H1 (cell line): ENCODE measurements around the gene PDGFA. TPM values are rescaled to one million over a fixed set of nuclear protein-coding genes. Genes with fewer than 3 reads are reported as not detected.

Source experiments
- CTCF ChIA-PET: fragments of 300-600 bp; sonication (Branson Sonifier 250); formaldehyde crosslinking; loops from one replicate; lab custom pipeline; 2021; ENCODE audit not compliant: partially characterized antibody; lab: Charles Lee
- POLR2A ChIA-PET: fragments of 300-600 bp; sonication (Branson Sonifier 250); formaldehyde crosslinking; loops from one replicate; lab custom pipeline; 2021; ENCODE audit warnings: inconsistent platforms; ENCODE audit not compliant: partially characterized antibody; lab: Charles Lee
- DNase-seq, 2 experiments: peaks; one replicate each; pipeline versions ENCODE4 v3.0.0 to v3.0.0-alpha.2; 2010 to 2022; ENCODE audit warnings: low spot score in 2 of 2, low read depth in 1 of 2, mixed read lengths in 1 of 2
- FAIRE-seq: peaks from 2 replicates; lab custom pipeline; 2011; peaks lifted over from hg19 to GRCh38; lab: Jason Lieb, UNC
- H2AFZ ChIP-seq: 2 replicates; pipeline ENCODE4 v1.8.1; 2012; ENCODE audit warnings: low read length, inconsistent platforms
- H2AK5ac ChIP-seq: 2 replicates; pipeline ENCODE4 v1.6.1; 2013; ENCODE audit warnings: low read depth, low read length
- H2BK120ac ChIP-seq: replicated peaks from 2 replicates; pipeline ENCODE3; 2013; ENCODE audit warnings: low read depth, low read length, inconsistent platforms
- H2BK12ac ChIP-seq: 2 replicates; pipeline ENCODE4 v1.6.1; 2013; ENCODE audit warnings: low read depth, low read length
- H2BK15ac ChIP-seq: 2 replicates; pipeline ENCODE4 v1.6.1; 2013; ENCODE audit warnings: low read length
- H2BK20ac ChIP-seq: 2 replicates; pipeline ENCODE4 v1.6.1; 2013; ENCODE audit warnings: low read length
- H2BK5ac ChIP-seq: 2 replicates; pipeline ENCODE4 v1.6.1; 2013; ENCODE audit warnings: low read depth, low read length
- H3K14ac ChIP-seq: 2 replicates; pipeline ENCODE4 v1.6.1; 2013; ENCODE audit warnings: inconsistent platforms; ENCODE audit not compliant: insufficient read length
- H3K18ac ChIP-seq: 2 replicates; pipeline ENCODE4 v1.6.1; 2013; ENCODE audit warnings: low read length; ENCODE audit errors: extremely low read depth
- H3K23ac ChIP-seq: 2 replicates; pipeline ENCODE4 v1.6.1; 2013; ENCODE audit warnings: inconsistent platforms; ENCODE audit not compliant: insufficient read length
- H3K23me2 ChIP-seq: 2 replicates; pipeline ENCODE4 v1.6.1; 2013; ENCODE audit warnings: low read depth, low read length
- H3K27ac ChIP-seq: 2 replicates; pipeline ENCODE4 v1.6.1; 2011; ENCODE audit warnings: low read depth, low read length, inconsistent platforms
- H3K27me3 ChIP-seq, 4 experiments: replicated peaks in 1 of 4; 1 replicate in 1 of 4; 2 replicates in 3 of 4; pipeline versions ENCODE4 v1.6.1 to v1.8.1; 2011 to 2013; ENCODE audit warnings: low read length in 3 of 4, mild to moderate bottlenecking in 3 of 4, inconsistent platforms in 2 of 4, mixed read lengths in 2 of 4, moderate library complexity in 1 of 4; ENCODE audit not compliant: control insufficient read depth in 3 of 4, insufficient read depth in 3 of 4; ENCODE audit errors: extremely low read depth in 1 of 4
- H3K36me3 ChIP-seq, 4 experiments: 2 replicates each; pipeline versions ENCODE4 v1.6.1 to v1.8.1; 2011 to 2013; ENCODE audit warnings: mild to moderate bottlenecking in 4 of 4, low read length in 3 of 4, moderate library complexity in 2 of 4, control low read depth in 1 of 4, inconsistent platforms in 1 of 4; ENCODE audit not compliant: insufficient read depth in 4 of 4, control insufficient read depth in 2 of 4
- H3K4ac ChIP-seq: replicated peaks from 2 replicates; pipeline ENCODE3; 2013; ENCODE audit warnings: low read length, low read depth, mixed read lengths, inconsistent platforms; ENCODE audit not compliant: insufficient read length
- H3K4me1 ChIP-seq, 4 experiments: replicated peaks in 1 of 4; 1 replicate in 1 of 4; 2 replicates in 3 of 4; pipeline versions ENCODE4 v1.6.1 to v1.8.1; 2011 to 2013; ENCODE audit warnings: low read length in 3 of 4, inconsistent platforms in 2 of 4, mixed read lengths in 1 of 4; ENCODE audit not compliant: insufficient read depth in 4 of 4, control insufficient read depth in 3 of 4
- H3K4me2 ChIP-seq, 2 experiments: 2 replicates each; pipeline versions ENCODE4 v1.6.1 to v1.8.1; 2011 to 2013; ENCODE audit warnings: low read depth in 2 of 2, low read length in 2 of 2, control low read depth in 1 of 2, inconsistent platforms in 1 of 2, mild to moderate bottlenecking in 1 of 2; ENCODE audit not compliant: insufficient read depth in 1 of 2
- H3K4me3 ChIP-seq, 4 experiments: fragments of 200-600, 300-600 bp in 1 of 4; sonication (generic), shearing (Covaris generic), sonication (Bioruptor Twin) in 1 of 4; 2 replicates each; pipeline versions ENCODE4 v1.5.1 to v1.8.1; 2011 to 2016; ENCODE audit warnings: low read length in 4 of 4, low read depth in 3 of 4, control low read depth in 2 of 4, inconsistent platforms in 2 of 4, mild to moderate bottlenecking in 2 of 4, mixed read lengths in 1 of 4, moderate library complexity in 1 of 4; ENCODE audit not compliant: insufficient read depth in 2 of 4; ENCODE audit errors: extremely low read depth in 1 of 4
- H3K56ac ChIP-seq: replicated peaks from 2 replicates; pipeline ENCODE3; 2013; ENCODE audit warnings: low read depth, mild to moderate bottlenecking, mixed read lengths, low read length, inconsistent platforms; ENCODE audit not compliant: insufficient read length
- H3K79me1 ChIP-seq: 2 replicates; pipeline ENCODE4 v1.6.1; 2013; ENCODE audit warnings: low read depth, low read length, control low read depth
- H3K79me2 ChIP-seq, 2 experiments: 2 replicates each; pipeline versions ENCODE4 v1.6.1 to v1.8.1; 2012 to 2013; ENCODE audit warnings: low read length in 2 of 2, mild to moderate bottlenecking in 2 of 2, inconsistent platforms in 1 of 2; ENCODE audit not compliant: insufficient read depth in 2 of 2, control insufficient read depth in 1 of 2
- H3K9ac ChIP-seq, 4 experiments: replicated peaks in 1 of 4; 1 replicate in 1 of 4; 2 replicates in 3 of 4; pipeline versions ENCODE4 v1.6.1 to v1.8.1; 2011 to 2013; ENCODE audit warnings: low read depth in 3 of 4, low read length in 3 of 4, control low read depth in 2 of 4, mild to moderate bottlenecking in 2 of 4, moderate library complexity in 2 of 4, inconsistent platforms in 1 of 4; ENCODE audit errors: extremely low read depth in 1 of 4
- H3K9me3 ChIP-seq, 2 experiments: 2 replicates each; pipeline versions ENCODE4 v1.6.1 to v1.8.1; 2012 to 2013; ENCODE audit warnings: mild to moderate bottlenecking in 2 of 2, moderate library complexity in 2 of 2, control low read depth in 1 of 2, inconsistent platforms in 1 of 2, low read depth in 1 of 2, low read length in 1 of 2, mixed read lengths in 1 of 2; ENCODE audit not compliant: insufficient read depth in 2 of 2
- H4K20me1 ChIP-seq, 2 experiments: replicated peaks in 1 of 2; 2 replicates each; pipeline versions ENCODE3 to v1.8.1; 2011 to 2013; ENCODE audit warnings: inconsistent platforms in 2 of 2, low read length in 2 of 2, mild to moderate bottlenecking in 1 of 2; ENCODE audit not compliant: insufficient read depth in 2 of 2, control insufficient read depth in 1 of 2
- H4K5ac ChIP-seq: 2 replicates; pipeline ENCODE4 v1.6.1; 2013; ENCODE audit warnings: low read length, low read depth, mixed read lengths, inconsistent platforms; ENCODE audit not compliant: insufficient read length
- H4K8ac ChIP-seq: 2 replicates; pipeline ENCODE4 v1.8.0; 2013; ENCODE audit warnings: mild to moderate bottlenecking, moderate library complexity, low read length, inconsistent platforms; ENCODE audit not compliant: insufficient read depth; ENCODE audit errors: extremely low read depth
- H4K91ac ChIP-seq: replicated peaks from 2 replicates; pipeline ENCODE3; 2013; ENCODE audit warnings: low read length, mixed read lengths, inconsistent platforms; ENCODE audit not compliant: insufficient read length
- ATF3 ChIP-seq: IDR thresholded peaks from 2 replicates; pipeline ENCODE4 v1.6.1; 2011; ENCODE audit warnings: low read depth, mild to moderate bottlenecking, low read length; ENCODE audit not compliant: insufficient read depth
- CHD1 ChIP-seq: IDR thresholded peaks from 2 replicates; pipeline ENCODE4 v1.6.1; 2012; ENCODE audit warnings: low read depth, low read length, improper control_type of control experiment
- CREB1 ChIP-seq: IDR thresholded peaks from 2 replicates; pipeline ENCODE4 v1.6.1; 2012; ENCODE audit warnings: inconsistent platforms
- CTBP2 ChIP-seq: IDR thresholded peaks from 2 replicates; pipeline ENCODE4 v1.7.0; 2011; ENCODE audit warnings: borderline replicate concordance, mild to moderate bottlenecking, moderate library complexity, mixed read lengths, low read length; ENCODE audit not compliant: insufficient read depth, insufficient read length
- KDM4A ChIP-seq: IDR thresholded peaks from one replicate; pipeline ENCODE4 v1.7.1; 2012; ENCODE audit warnings: low read depth, mild to moderate bottlenecking, moderate library complexity, low read length, inconsistent platforms; ENCODE audit not compliant: severe bottlenecking
- RBBP5 ChIP-seq: IDR thresholded peaks from 2 replicates; pipeline ENCODE4 v1.7.1; 2012; ENCODE audit warnings: low read depth, mild to moderate bottlenecking, inconsistent platforms, low read length, moderate library complexity, borderline replicate concordance
- SIN3A ChIP-seq, 2 experiments: IDR thresholded peaks in 1 of 2; conservative IDR thresholded peaks in 1 of 2; 2 replicates each; pipeline ENCODE4 v1.6.1; 2011 to 2012; ENCODE audit warnings: low read length in 2 of 2, improper control_type of control experiment in 1 of 2, low read depth in 1 of 2, mild to moderate bottlenecking in 1 of 2
- SIRT6 ChIP-seq: IDR thresholded peaks from one replicate; pipeline ENCODE4 v1.7.1; 2012; ENCODE audit warnings: low read length, inconsistent platforms
- WGBS, 2 experiments: shearing (Covaris generic) in 1 of 2; methylation state at CpG; one replicate each; pipeline versions ENCODE4 v1.1.6 to v1.1.7; 2013 to 2015; ENCODE audit warnings: low lambda C conversion rate in 2 of 2, mixed read lengths in 2 of 2, inconsistent platforms in 1 of 2, low coverage in 1 of 2, missing lambda C conversion rate in 1 of 2; ENCODE audit not compliant: insufficient replicate concordance in 2 of 2, insufficient coverage in 1 of 2, insufficient read length in 1 of 2; ENCODE audit errors: extremely low coverage in 1 of 2, missing lambda C conversion rate in 1 of 2; 5-methylcytosine and 5-hydroxymethylcytosine counted together
- polyA plus RNA-seq, 7 experiments: library from polyadenylated mRNA; depleted of rRNA in 3 of 7; stranded (reverse) in 5 of 7; unstranded in 2 of 7; fragments of >200 nt in 5 of 7; fragments of 200-250 nt in 2 of 7; gene quantifications; 1 replicate in 5 of 7; 2 replicates in 1 of 7; 4 replicates in 1 of 7; pipeline versions ENCODE4 v1.2.1 to v1.2.3, GENCODE V29; 2011 to 2013; ENCODE audit warnings: missing spikeins in 2 of 7, mixed read lengths in 2 of 7
- total RNA-seq: library from RNA; stranded (reverse); fragmentation: NEBNext Ultra II Directional; extraction: Animal tissue kit (Norgen Biotek cat#: 25700); gene quantifications from 2 replicates; pipeline ENCODE4 v1.2.1, GENCODE V29; 2021
- TF ChIP-seq, protein P1 (sequence below): IDR thresholded peaks from 2 replicates; pipeline ENCODE4 v1.6.1; 2012; ENCODE audit warnings: inconsistent platforms

PDGFA gene
- total and polyA plus RNA-seq, 2 of the 8 experiments (the other 6 are each of a cell fraction or from before 2014, with no cell fraction given), result 21.1 to 43.0 TPM

- H3K23me2 ChIP-seq, result peaks cover 31% of the 10 kb centered on the region
- no peak overlapping the region for H3K4ac ChIP-seq
- FAIRE-seq, result no peak
- no peak overlapping the region for H2AK5ac ChIP-seq
- no peak overlapping the region; the same call in 1 of the 2 replicates for H2BK5ac ChIP-seq
- no peak overlapping the region for H3K23ac ChIP-seq
- H3K27me3 ChIP-seq, result peaks cover 25 to 38% (median 31%) of the 10 kb centered on the region in 4 experiments
- no peak overlapping the region for H2BK20ac ChIP-seq
- no peak overlapping the region for H2BK15ac ChIP-seq
- H3K4me1 ChIP-seq, result peaks cover 4 to 38% (median 18%) of the 10 kb centered on the region in 4 experiments
- H3K9me3 ChIP-seq, result no peaks in the 10 kb centered on the region
- H3K79me2 ChIP-seq, result peaks cover 0 to 37% of the 10 kb centered on the region in 2 experiments; a peak in 3 of 4 replicates
- H4K5ac ChIP-seq, result peak overlapping the region; percentile 36
- peak overlapping the region; percentile 30 for H3K56ac ChIP-seq
- H2BK120ac ChIP-seq, result no peak overlapping the region
- POLR2A ChIA-PET, result interaction anchor here (0.6 to 1.9 kb wide), 6 partner anchors 10 to 1254 kb away, joined by 3 to 4 read pairs (median 3); no protein-coding TSS in a partner anchor
- no peak overlapping the region for H2AFZ ChIP-seq
- WGBS, 2 experiments, result 2% methylated on average over 61 of the region's 93 CpGs; no CpG with 5 or more reads in 1 of the 2 experiments
- H4K20me1 ChIP-seq, result peaks cover 0 to 6% of the 10 kb centered on the region in 2 experiments
- peak overlapping the region; percentile 85 for H4K91ac ChIP-seq
- DNase-seq, result peak in 1 of 2 experiments; percentile 74
- peak overlapping the region; percentile 78; the same call in 1 of the 2 replicates for H3K18ac ChIP-seq
- no peaks in the 10 kb centered on the region; the same call in 1 of the 2 replicates for H3K79me1 ChIP-seq
- no peaks in the 10 kb centered on the region for H3K36me3 ChIP-seq
- CTCF ChIA-PET, result interaction anchor here (1.6 kb wide), 1 partner anchor 197 kb away, joined by 3 read pairs; no protein-coding TSS in a partner anchor
- no peak overlapping the region for H3K14ac ChIP-seq
- H3K27ac ChIP-seq, result no peak overlapping the region
- H4K8ac ChIP-seq, result no peak overlapping the region
- H3K9ac ChIP-seq, result peak overlapping the region; percentile 10 to 59 (median 29); a peak in 4 of 7 replicates
- H2BK12ac ChIP-seq, result no peak overlapping the region
- peak overlapping the region; percentile 66 to 89 for H3K4me2 ChIP-seq
- H3K4me3 ChIP-seq, result peak overlapping the region; percentile 52 to 98 (median 69)
- TF ChIP-seq, protein P1, sequence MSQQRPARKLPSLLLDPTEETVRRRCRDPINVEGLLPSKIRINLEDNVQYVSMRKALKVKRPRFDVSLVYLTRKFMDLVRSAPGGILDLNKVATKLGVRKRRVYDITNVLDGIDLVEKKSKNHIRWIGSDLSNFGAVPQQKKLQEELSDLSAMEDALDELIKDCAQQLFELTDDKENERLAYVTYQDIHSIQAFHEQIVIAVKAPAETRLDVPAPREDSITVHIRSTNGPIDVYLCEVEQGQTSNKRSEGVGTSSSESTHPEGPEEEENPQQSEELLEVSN, result no peak
- TF ChIP-seq CTBP2 (no peak), CHD1 (no peak), ATF3 (no peak), KDM4A (peak; percentile 49), RBBP5 (0 out of 2 replicates have a peak, but pooled peaks have one; percentile 4), SIN3A (conservative IDR thresholded peaks at IDR 0.05 in 1 of 2, IDR thresholded peaks at IDR 0.05 in 1 of 2; ENCODE audit: low read depth in 1 of 2, low read length in 2 of 2) (peak in 1 of 2 experiments; percentile 42; a peak in 1 of 4 replicates), CREB1 (no peak), SIRT6 (no peak)
These were observed 789 bp downstream of the PDGFA start for GRCh38 chr7:518630-519483.
